Mesodermal cell (in vitro differentiated cells): ENCODE results near the gene DGKI.
A peak's percentile ranks its signal among the peaks of the same experiment; 100 is the strongest.

Experiments used
- H3K27ac ChIP-seq: 2 replicates; pipeline ENCODE4 v1.7.0; 2013; ENCODE audit warnings: mild to moderate bottlenecking, low read depth, low read length, moderate library complexity; ENCODE audit not compliant: severe bottlenecking
- H3K36me3 ChIP-seq: 2 replicates; pipeline ENCODE4 v1.7.1; 2013; ENCODE audit warnings: mild to moderate bottlenecking, low read length, moderate library complexity; ENCODE audit not compliant: control insufficient read depth, insufficient read depth
- H3K4me1 ChIP-seq: one replicate; pipeline ENCODE4 v1.7.1; 2013; ENCODE audit warnings: mild to moderate bottlenecking, low read length; ENCODE audit not compliant: insufficient read depth, control insufficient read depth, poor library complexity, severe bottlenecking
- H3K4me3 ChIP-seq: 2 replicates; pipeline ENCODE4 v1.7.0; 2013; ENCODE audit warnings: low read length, control low read depth, mild to moderate bottlenecking; ENCODE audit not compliant: insufficient read depth, poor library complexity, severe bottlenecking; ENCODE audit errors: extremely low read depth
- H3K9me3 ChIP-seq: 2 replicates; pipeline ENCODE4 v1.7.1; 2013; ENCODE audit warnings: mild to moderate bottlenecking, low read length, moderate library complexity; ENCODE audit not compliant: control insufficient read depth
- WGBS, 2 experiments: methylation state at CpG; one replicate each; pipeline ENCODE4 v1.1.5; 2013; ENCODE audit warnings: missing lambda C conversion rate in 2 of 2; ENCODE audit not compliant: insufficient coverage in 2 of 2; 5-methylcytosine and 5-hydroxymethylcytosine counted together

The DGKI gene

DNA sequence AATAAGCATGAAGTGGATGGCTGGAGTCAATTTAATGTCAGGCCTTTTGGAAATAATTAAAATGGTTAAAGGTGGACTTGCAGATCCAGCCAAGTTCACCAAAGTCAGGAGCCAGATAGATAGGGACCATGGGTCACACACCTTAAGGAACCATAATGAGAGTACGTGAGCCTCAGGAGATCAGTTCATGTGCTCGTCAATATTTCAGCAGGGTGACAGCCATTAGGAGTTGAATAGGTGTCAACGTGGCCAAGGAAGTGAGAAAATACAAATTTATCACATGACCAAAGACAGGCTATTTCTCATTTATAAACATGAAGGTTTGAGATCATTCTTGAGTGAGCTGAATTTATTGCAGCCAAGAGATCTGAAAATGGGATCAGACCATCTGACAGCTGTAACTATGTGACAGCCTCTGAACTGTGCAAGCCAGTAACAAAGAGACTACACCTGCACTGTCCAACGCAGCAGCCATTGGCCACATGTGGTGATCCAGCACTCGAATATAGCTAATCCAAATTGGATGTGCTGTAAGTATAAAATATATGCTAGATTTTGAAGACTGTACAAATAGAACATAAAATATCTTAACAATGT is 253.6 kb downstream of the DGKI start:
- no peaks in the 10 kb centered on the region for H3K9me3 ChIP-seq
- H3K27ac ChIP-seq, result no peak overlapping the region
- no peaks in the 10 kb centered on the region for H3K36me3 ChIP-seq
- 100% methylated on average over 1 of the region's 5 CpGs; no CpG with 5 or more reads in 1 of the 2 experiments for WGBS, 2 experiments
- H3K4me1 ChIP-seq, result peaks cover 25% of the 10 kb centered on the region
- no peak overlapping the region for H3K4me3 ChIP-seq

DNA sequence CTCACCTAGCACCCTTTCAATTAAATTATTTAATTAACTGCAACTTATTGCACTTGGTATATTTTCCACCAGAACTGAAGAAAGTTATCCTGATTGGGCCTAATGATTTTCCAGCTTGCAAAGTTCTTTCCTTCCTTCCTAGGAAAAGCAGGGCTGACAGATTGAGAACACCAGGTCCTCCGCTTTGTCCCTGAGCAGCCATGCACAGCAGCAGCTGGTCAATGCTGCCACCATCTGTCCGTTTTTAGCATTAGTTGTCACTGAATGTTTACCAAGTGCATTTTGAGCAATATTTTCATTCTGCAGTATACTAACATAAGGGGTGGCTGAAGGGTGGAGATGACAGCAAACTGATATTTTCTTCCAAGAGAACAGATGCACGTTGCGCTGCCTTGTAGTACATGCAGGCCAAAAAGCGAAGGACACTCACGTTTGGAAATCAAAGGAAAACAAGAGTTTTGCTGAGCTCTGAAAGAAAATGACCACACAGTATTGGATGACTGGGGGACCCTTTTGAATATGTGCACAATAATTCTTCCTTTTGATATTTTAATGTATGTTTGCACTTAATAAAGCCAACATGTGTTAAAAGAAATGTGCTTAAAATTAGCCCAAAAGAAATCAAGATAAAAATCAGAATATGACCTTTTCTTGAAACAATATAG is 254.4 kb downstream of the DGKI start:
- Histone ChIP-seq H3K27ac (peak overlapping the region; percentile 93), H3K4me1 (peaks cover 25% of the 10 kb centered on the region), H3K36me3 (no peaks in the 10 kb centered on the region), H3K9me3 (no peaks in the 10 kb centered on the region), H3K4me3 (no peak overlapping the region)
- WGBS, 2 experiments, result 16 to 37% methylated on average over 4 to 5 of the region's 6 CpGs

DNA sequence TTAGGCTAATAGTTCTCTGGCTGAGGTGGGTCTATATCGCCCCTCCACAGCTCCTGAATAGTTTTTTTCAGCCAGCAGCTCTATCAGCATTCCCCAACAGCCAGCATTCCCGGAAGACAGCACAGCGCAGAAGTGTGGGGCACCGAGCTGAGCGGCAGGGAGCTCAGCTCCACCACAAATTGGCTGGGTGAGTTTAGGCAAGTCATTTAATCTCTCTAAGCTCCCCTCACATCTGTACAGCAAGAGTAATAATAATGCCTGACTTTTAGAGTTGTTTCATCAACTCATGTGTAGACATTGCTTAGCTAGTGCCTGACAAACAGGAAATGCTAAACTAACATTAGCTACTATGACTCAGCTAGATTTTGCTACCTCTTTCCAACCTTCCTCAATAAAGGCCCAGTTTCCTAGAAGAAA is 255.3 kb downstream of the DGKI start:
- H3K36me3 ChIP-seq, result no peaks in the 10 kb centered on the region
- peak overlapping the region; percentile 93 for H3K27ac ChIP-seq
- H3K4me3 ChIP-seq, result no peak overlapping the region
- WGBS, 2 experiments, result 30 to 100% methylated on average over 1 to 2 of the region's 5 CpGs
- no peaks in the 10 kb centered on the region for H3K9me3 ChIP-seq
- H3K4me1 ChIP-seq, result peaks cover 25% of the 10 kb centered on the region

DNA sequence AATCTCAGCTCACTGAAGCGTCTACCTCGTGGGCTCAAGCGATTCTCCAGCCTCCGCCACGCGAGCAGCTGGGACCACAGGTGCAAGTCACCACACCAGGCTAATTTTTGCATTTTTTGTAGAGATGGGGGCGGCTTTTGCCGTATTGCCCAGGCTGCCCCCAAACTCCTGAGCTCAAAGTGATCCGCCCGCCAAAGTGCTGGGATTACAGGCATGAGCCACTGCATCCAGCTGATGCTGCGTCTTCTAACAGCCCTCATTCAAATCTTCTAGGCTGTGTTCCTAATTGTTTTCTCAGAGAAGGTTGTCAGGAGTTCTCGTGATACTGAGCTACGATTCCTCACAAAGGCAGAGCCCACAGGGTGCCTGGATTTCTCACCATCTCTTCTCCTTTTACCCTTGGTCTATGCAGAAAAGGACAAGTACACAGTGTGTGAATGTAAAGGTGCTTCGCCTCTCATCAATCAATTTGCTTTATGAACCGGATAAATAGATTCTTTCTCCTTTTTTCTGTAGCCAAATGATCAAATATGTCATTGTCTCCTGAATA is 255.9 kb downstream of the DGKI start:
- H3K27ac ChIP-seq, result peak overlapping the region; percentile 93
- WGBS, 2 experiments, result 87 to 90% methylated on average over 10 of the region's 15 CpGs
- peaks cover 25% of the 10 kb centered on the region for H3K4me1 ChIP-seq
- H3K4me3 ChIP-seq, result no peak overlapping the region
- H3K9me3 ChIP-seq, result no peaks in the 10 kb centered on the region
- H3K36me3 ChIP-seq, result no peaks in the 10 kb centered on the region

DNA sequence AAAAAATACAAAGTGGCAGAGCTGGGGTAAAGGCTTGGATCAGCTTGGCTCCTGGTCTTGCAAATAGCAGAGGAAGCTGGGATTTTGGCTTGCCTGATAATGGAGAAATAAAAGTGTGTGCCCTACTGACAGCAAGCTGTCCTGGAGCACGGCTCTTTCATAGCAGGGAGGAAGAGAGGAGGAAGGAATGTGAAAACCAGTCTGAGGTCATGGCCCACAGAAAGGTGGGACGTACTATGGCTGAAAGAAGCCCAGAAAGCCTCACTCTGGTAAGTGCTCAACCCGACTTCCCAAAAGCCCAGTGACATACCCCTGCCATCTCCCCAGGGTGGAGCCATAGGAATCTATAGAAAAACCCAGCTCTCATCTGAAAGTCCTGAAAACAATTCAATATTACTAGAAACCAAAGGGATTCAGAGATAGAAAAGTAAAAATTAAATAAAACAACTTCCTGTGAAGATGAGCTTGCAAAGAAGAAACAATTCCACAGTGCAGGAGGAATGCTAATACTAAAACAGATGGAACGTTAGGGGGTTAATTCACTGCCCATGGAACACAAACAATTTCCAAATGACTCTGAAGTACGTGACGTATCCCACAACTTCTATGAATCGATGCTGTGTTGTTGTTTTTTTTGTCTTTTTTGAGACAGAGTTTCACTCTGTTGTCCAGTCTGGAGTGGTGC is 256.6 kb downstream of the DGKI start:
- Histone ChIP-seq H3K4me1 (peaks cover 25% of the 10 kb centered on the region), H3K4me3 (no peak overlapping the region), H3K27ac (peak overlapping the region; percentile 93), H3K36me3 (no peaks in the 10 kb centered on the region), H3K9me3 (no peaks in the 10 kb centered on the region)
- WGBS, 2 experiments, result 69 to 77% methylated on average over 2 to 3 of the region's 7 CpGs

DNA sequence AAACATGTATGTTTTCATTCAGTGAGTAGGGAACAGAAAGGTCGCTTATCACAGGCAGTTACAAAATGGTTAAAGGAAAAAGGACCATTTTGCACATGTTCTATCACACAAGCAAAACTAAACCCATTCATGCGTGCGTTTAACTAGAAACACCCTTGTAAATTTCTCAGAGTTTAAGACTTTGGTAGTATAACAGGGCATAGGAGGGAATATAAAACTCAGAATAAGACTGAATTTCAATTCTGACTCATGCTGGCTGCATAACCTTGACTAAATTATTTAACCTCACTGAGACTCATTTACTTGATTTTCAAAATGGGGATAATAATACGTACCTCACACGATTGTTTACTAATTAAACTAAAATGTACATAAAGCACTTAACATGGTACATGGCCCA is 259.4 kb downstream of the DGKI start:
- H3K36me3 ChIP-seq, result no peaks in the 10 kb centered on the region
- H3K4me1 ChIP-seq, result peaks cover 25% of the 10 kb centered on the region
- H3K27ac ChIP-seq, result no peak overlapping the region
- no peak overlapping the region for H3K4me3 ChIP-seq
- no peaks in the 10 kb centered on the region for H3K9me3 ChIP-seq
- no CpG with 5 or more reads among the region's 5 CpGs for WGBS, 2 experiments

DNA sequence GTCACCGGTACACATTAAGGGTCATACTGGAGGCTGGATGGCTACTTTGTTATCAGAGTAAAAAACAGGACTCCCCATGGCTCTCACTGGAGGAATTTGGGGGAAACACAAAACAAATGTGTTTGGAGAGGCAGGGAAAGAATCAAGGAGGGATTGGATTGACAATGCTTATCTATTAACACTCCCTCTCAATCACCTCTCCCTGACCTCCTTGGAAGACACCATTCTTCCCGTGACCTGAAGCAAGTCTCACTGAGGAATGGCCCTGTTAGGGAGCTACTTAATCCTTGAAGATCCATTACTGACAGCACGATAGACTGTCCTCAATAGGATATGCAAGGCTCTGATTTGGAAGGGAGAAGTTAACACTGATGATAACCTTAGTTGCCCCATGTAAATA is 261.2 kb downstream of the DGKI start:
- WGBS, 2 experiments, result 57 to 95% methylated on average over 1 to 2 of the region's 3 CpGs
- no peaks in the 10 kb centered on the region for H3K9me3 ChIP-seq
- H3K36me3 ChIP-seq, result no peaks in the 10 kb centered on the region
- peaks cover 11% of the 10 kb centered on the region for H3K4me1 ChIP-seq
- no peak overlapping the region for H3K4me3 ChIP-seq
- no peak overlapping the region for H3K27ac ChIP-seq

DNA sequence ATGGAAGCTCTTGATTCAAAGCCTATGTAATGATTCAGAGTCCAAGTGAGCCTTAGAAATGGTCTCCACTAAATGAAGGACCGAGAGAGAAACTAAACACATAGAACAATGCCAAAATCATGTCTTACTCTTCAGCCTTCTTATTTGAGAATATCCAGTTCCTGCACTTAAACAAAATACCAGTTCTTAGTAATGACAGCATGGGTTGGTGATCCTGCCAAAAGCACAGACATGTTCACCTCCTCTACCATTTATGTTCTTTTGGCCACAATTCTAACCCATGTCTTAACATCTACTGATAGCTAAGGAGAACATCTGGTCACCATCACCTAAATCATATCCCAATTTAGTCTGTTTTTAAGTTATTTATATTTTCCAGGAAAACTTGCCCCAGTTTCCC is 263.6 kb downstream of the DGKI start:
- Histone ChIP-seq H3K9me3 (no peaks in the 10 kb centered on the region), H3K4me3 (no peak overlapping the region), H3K4me1 (peaks cover 12% of the 10 kb centered on the region), H3K36me3 (no peaks in the 10 kb centered on the region), H3K27ac (no peak overlapping the region)
- WGBS, 2 experiments, result no CpG with 5 or more reads among the region's 1 CpG

DNA sequence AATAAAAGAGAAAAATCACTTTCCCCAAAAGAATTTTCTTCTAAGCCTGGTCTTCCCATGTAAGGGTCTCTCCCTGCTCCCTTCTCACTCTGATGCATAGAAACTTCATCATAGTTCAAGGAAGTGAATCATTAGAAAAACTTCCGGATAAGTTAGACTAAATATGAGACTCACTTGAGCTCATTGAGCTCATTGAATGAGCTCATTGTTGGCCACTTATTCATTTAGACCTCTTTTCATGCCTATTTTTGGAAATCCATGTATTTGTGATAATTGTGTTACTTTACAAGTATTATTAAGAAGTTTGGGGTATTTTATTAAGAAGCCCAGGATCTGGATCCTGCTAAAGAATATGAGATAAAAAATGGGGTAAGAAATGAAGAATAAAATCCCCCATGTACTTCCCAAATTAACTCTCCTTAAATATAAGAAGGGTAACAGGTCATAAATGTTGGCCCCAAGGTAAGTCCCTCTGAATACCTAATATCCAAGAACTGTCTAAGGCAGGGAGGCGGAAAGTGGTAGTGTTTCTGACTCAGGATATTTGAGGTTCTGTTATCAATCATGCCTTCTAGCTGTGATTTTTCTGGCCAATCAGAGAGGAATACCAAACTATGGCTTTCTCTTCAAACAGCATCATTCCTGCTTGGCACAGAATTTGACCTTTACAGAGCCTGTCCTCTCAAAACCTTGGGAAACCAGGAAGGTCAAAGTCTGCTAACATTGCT is 266.7 kb downstream of the DGKI start:
- Histone ChIP-seq H3K4me1 (peaks cover 26% of the 10 kb centered on the region), H3K4me3 (no peak overlapping the region), H3K9me3 (no peaks in the 10 kb centered on the region), H3K27ac (peak overlapping the region; percentile 86), H3K36me3 (no peaks in the 10 kb centered on the region)
- 100% methylated on average over 1 of the region's 2 CpGs; no CpG with 5 or more reads in 1 of the 2 experiments for WGBS, 2 experiments

DNA sequence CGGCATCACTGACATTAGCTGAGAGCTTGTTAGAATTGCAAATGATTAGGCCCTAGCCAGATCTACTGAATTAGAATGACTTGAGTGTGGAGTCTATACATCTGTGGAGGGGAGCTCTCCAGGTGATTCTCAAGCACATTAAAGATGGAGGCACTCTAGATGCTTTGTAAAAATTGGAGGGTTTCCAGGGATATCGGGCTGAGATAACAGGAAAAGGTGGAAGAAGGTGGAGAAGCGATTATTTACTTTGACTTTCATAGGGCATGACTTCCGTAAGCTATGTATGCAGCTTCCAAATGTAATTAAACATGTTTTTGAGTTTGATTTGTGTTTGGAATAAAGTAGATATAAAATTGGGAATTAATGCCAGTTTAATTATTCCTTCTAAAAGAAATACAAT is 268.2 kb downstream of the DGKI start:
- H3K27ac ChIP-seq, result no peak overlapping the region
- 94 to 96% methylated on average over 4 of the region's 4 CpGs for WGBS, 2 experiments
- H3K4me3 ChIP-seq, result no peak overlapping the region
- H3K9me3 ChIP-seq, result no peaks in the 10 kb centered on the region
- no peaks in the 10 kb centered on the region for H3K36me3 ChIP-seq
- H3K4me1 ChIP-seq, result peaks cover 31% of the 10 kb centered on the region
